ENCODE data around the gene SEC31B. TPM values are rescaled to one million over a fixed set of nuclear protein-coding genes. Genes with fewer than 3 reads are reported as not detected.
A peak's percentile ranks its signal among the peaks of the same experiment; 100 is the strongest.

SEC31B gene
- total RNA-seq, 5 donors from 2014 or later (not counting 1 experiment from before 2014, with no cell fraction given): 47.6 to 80.6 (median 50.2) TPM

GRCh38 chr10:100531761-100532160, 12.1 kb upstream of the SEC31B start:
- Histone ChIP-seq H3K4me3 (ENCODE audit: control insufficient read depth in 1 of 2, extremely low read depth in 1 of 2, low read length in 1 of 2) (no peak overlapping the region), H3K9me3 (no peaks in the 10 kb centered on the region), H3K27me3 (replicated peaks in 1 of 2; ENCODE audit: control insufficient read depth in 2 of 2, extremely low read depth in 1 of 2, insufficient read depth in 2 of 2, low read length in 1 of 2) (no peaks in the 10 kb centered on the region), H3K27ac (ENCODE audit: low read length) (no peak overlapping the region), H3K4me1 (ENCODE audit: control insufficient read depth in 1 of 2, extremely low read depth in 1 of 2, insufficient read depth in 2 of 2, low read length in 2 of 2) (peaks cover 30 to 41% of the 10 kb centered on the region in 2 experiments), H3K36me3 (ENCODE audit: control insufficient read depth in 2 of 2, extremely low read depth in 1 of 2, insufficient read depth in 1 of 2, low read length in 1 of 2) (peaks cover 0 to 5% of the 10 kb centered on the region in 2 donors)
- CTCF ChIA-PET: no interaction called here
- peaks cover 3% of the 10 kb centered on the region for H3K36me3 Mint-ChIP-seq
- peaks cover 22 to 31% (median 23%) of the 10 kb centered on the region in 3 donors for H3K4me1 Mint-ChIP-seq
- DNase-seq (no peak), ATAC-seq (replicated peaks in 1 of 4) (no peak)
- H3K27ac Mint-ChIP-seq: no peak overlapping the region
- H3K4me3 Mint-ChIP-seq: no peak overlapping the region
- no peaks in the 10 kb centered on the region for H3K27me3 Mint-ChIP-seq
- POLR2A ChIA-PET: no interaction called here
- no peaks in the 10 kb centered on the region for H3K9me3 Mint-ChIP-seq

GRCh38 chr10:100529475-100530298, 10.0 kb upstream of the SEC31B start, which contains the start of gene NDUFB8:
TSS of gene NDUFB8 (minus strand) at chr10:100529871. CDS start at chr10:100529851, 20 bp downstream.
- POLR2A ChIA-PET: interaction anchor here in 1 of 2 donors (0.7 kb wide), 1 partner anchor 19 kb away, joined by 3 read pairs; no protein-coding TSS in a partner anchor

GRCh38 chr10:100528921-100529474, 9.3 kb upstream of the SEC31B start:
- Mint-ChIP-seq H3K4me3 (peak overlapping the region; percentile 87 to 100 (median 99)), H3K9me3 (no peaks in the 10 kb centered on the region), H3K4me1 (peaks cover 33 to 44% (median 37%) of the 10 kb centered on the region in 3 donors), H3K36me3 (peaks cover 23% of the 10 kb centered on the region), H3K27ac (peak overlapping the region; percentile 99), H3K27me3 (no peaks in the 10 kb centered on the region)
- POLR2A ChIA-PET: no interaction called here
- peak; percentile 4 to 38 (median 32) for ATAC-seq (replicated peaks in 1 of 4)
- CTCF ChIA-PET: interaction anchor here in 1 of 2 donors (0.6 to 3.1 kb wide), 3 partner anchors 10 to 47 kb away, joined by 3 to 13 read pairs (median 4); no protein-coding TSS in a partner anchor
- under 1% methylated on average over 18 of the region's 18 CpGs for whole genome bisulfite sequencing (ENCODE audit: insufficient coverage)
- peaks cover 16 to 27% of the 10 kb centered on the region in 2 experiments for H3K4me1 ChIP-seq (ENCODE audit: control insufficient read depth in 1 of 2, extremely low read depth in 1 of 2, insufficient read depth in 2 of 2, low read length in 2 of 2)
- H3K27me3 ChIP-seq (replicated peaks in 1 of 2; ENCODE audit: control insufficient read depth in 2 of 2, extremely low read depth in 1 of 2, insufficient read depth in 2 of 2, low read length in 1 of 2): no peaks in the 10 kb centered on the region
- peak overlapping the region; percentile 70 for H3K27ac ChIP-seq (ENCODE audit: low read length)
- H3K9me3 ChIP-seq: no peaks in the 10 kb centered on the region
- H3K4me3 ChIP-seq (ENCODE audit: control insufficient read depth in 1 of 2, extremely low read depth in 1 of 2, low read length in 1 of 2): peak overlapping the region; percentile 90 to 95
- no peak for DNase-seq
- peaks cover 0 to 32% of the 10 kb centered on the region in 2 donors for H3K36me3 ChIP-seq (ENCODE audit: control insufficient read depth in 2 of 2, extremely low read depth in 1 of 2, insufficient read depth in 1 of 2, low read length in 1 of 2)

More at GRCh38 chr10:100529475-100530298, 10.0 kb upstream of the SEC31B start, which contains the start of gene NDUFB8:
- peak within 1 kb of the TSS; percentile 90 to 95 for H3K4me3 ChIP-seq (ENCODE audit: control insufficient read depth in 1 of 2, extremely low read depth in 1 of 2, low read length in 1 of 2)
- no peaks in the 10 kb centered on the region for H3K9me3 ChIP-seq
- DNase-seq: peak; percentile 73 to 91 (median 83)
- H3K36me3 ChIP-seq (ENCODE audit: control insufficient read depth in 2 of 2, extremely low read depth in 1 of 2, insufficient read depth in 1 of 2, low read length in 1 of 2): peaks cover 0 to 25% of the 10 kb centered on the region in 2 donors
- H3K4me1 Mint-ChIP-seq: peaks cover 31 to 43% (median 37%) of the 10 kb centered on the region in 3 donors
- no peaks in the 10 kb centered on the region for H3K27me3 Mint-ChIP-seq
- peaks cover 16 to 27% of the 10 kb centered on the region in 2 experiments for H3K4me1 ChIP-seq (ENCODE audit: control insufficient read depth in 1 of 2, extremely low read depth in 1 of 2, insufficient read depth in 2 of 2, low read length in 2 of 2)
- under 1% methylated on average over 42 of the region's 43 CpGs for WGBS (ENCODE audit: insufficient coverage)
- H3K4me3 Mint-ChIP-seq: peak within 1 kb of the TSS; percentile 87 to 100 (median 99)
- H3K36me3 Mint-ChIP-seq: peaks cover 21% of the 10 kb centered on the region
- CTCF ChIA-PET: interaction anchor here in 1 of 2 donors (0.6 to 3.1 kb wide), 7 partner anchors 11 to 97 kb away, joined by 3 to 13 read pairs (median 4); no protein-coding TSS in a partner anchor
- ATAC-seq (replicated peaks in 1 of 4): peak; percentile 85 to 91 (median 88)
- H3K27ac Mint-ChIP-seq: peak within 1 kb of the TSS; percentile 99
- no peaks in the 10 kb centered on the region for H3K27me3 ChIP-seq (replicated peaks in 1 of 2; ENCODE audit: control insufficient read depth in 2 of 2, extremely low read depth in 1 of 2, insufficient read depth in 2 of 2, low read length in 1 of 2)
- H3K27ac ChIP-seq (ENCODE audit: low read length): peak within 1 kb of the TSS; percentile 70
- H3K9me3 Mint-ChIP-seq: no peaks in the 10 kb centered on the region

GRCh38 chr10:100528123-100528886, 8.6 kb upstream of the SEC31B start:
- H3K9me3 ChIP-seq: no peaks in the 10 kb centered on the region
- H3K4me1 Mint-ChIP-seq: peaks cover 34 to 44% (median 37%) of the 10 kb centered on the region in 3 donors
- no peaks in the 10 kb centered on the region for H3K9me3 Mint-ChIP-seq
- peak overlapping the region; percentile 87 to 100 (median 99) for H3K4me3 Mint-ChIP-seq
- no peaks in the 10 kb centered on the region for H3K27me3 ChIP-seq (replicated peaks in 1 of 2; ENCODE audit: control insufficient read depth in 2 of 2, extremely low read depth in 1 of 2, insufficient read depth in 2 of 2, low read length in 1 of 2)
- peak overlapping the region; percentile 99 for H3K27ac Mint-ChIP-seq
- WGBS (ENCODE audit: insufficient coverage): 71% methylated on average over 1 of the region's 7 CpGs
- ATAC-seq (replicated peaks in 1 of 4): peak in 2 of 4 experiments; percentile 4 to 51
- peak overlapping the region; percentile 70 for H3K27ac ChIP-seq (ENCODE audit: low read length)
- peaks cover 16 to 27% of the 10 kb centered on the region in 2 experiments for H3K4me1 ChIP-seq (ENCODE audit: control insufficient read depth in 1 of 2, extremely low read depth in 1 of 2, insufficient read depth in 2 of 2, low read length in 2 of 2)
- H3K4me3 ChIP-seq (ENCODE audit: control insufficient read depth in 1 of 2, extremely low read depth in 1 of 2, low read length in 1 of 2): peak overlapping the region; percentile 90 to 95
- H3K36me3 Mint-ChIP-seq: peaks cover 29% of the 10 kb centered on the region
- ChIA-PET POLR2A (interaction anchor here in 1 of 2 donors (0.5 to 0.6 kb wide), 2 partner anchors 7 to 16 kb away, joined by 4 to 5 read pairs; partner anchors contain the start of gene HIF1AN), CTCF (interaction anchor here (0.5 to 3.7 kb wide), 6 partner anchors 8 to 46 kb away, joined by 3 to 20 read pairs (median 4); partner anchors contain the start of gene HIF1AN (in 2 of the 2))
- H3K27me3 Mint-ChIP-seq: no peaks in the 10 kb centered on the region
- peak in 1 of 35 experiments; percentile 56 for DNase-seq
- H3K36me3 ChIP-seq (ENCODE audit: control insufficient read depth in 2 of 2, extremely low read depth in 1 of 2, insufficient read depth in 1 of 2, low read length in 1 of 2): peaks cover 2 to 38% of the 10 kb centered on the region in 2 donors

GRCh38 chr10:100524638-100525037, 5.0 kb upstream of the SEC31B start:
- H3K4me3 ChIP-seq (ENCODE audit: control insufficient read depth in 1 of 2, extremely low read depth in 1 of 2, low read length in 1 of 2): no peak overlapping the region
- H3K4me3 Mint-ChIP-seq: no peak overlapping the region
- H3K27me3 Mint-ChIP-seq: no peaks in the 10 kb centered on the region
- CTCF ChIA-PET: interaction anchor here in 1 of 2 donors (0.5 to 3.7 kb wide), 3 partner anchors 11 to 514 kb away, joined by 3 to 20 read pairs (median 4); partner anchors contain the start of gene HIF1AN
- peaks cover 2 to 43% of the 10 kb centered on the region in 2 donors for H3K36me3 ChIP-seq (ENCODE audit: control insufficient read depth in 2 of 2, extremely low read depth in 1 of 2, insufficient read depth in 1 of 2, low read length in 1 of 2)
- H3K9me3 Mint-ChIP-seq: no peaks in the 10 kb centered on the region
- WGBS (ENCODE audit: insufficient coverage): 85% methylated on average over 2 of the region's 2 CpGs
- POLR2A ChIA-PET: no interaction called here
- H3K27ac Mint-ChIP-seq: peak overlapping the region in 1 of 2 donors; percentile 64
- H3K27me3 ChIP-seq (replicated peaks in 1 of 2; ENCODE audit: control insufficient read depth in 2 of 2, extremely low read depth in 1 of 2, insufficient read depth in 2 of 2, low read length in 1 of 2): no peaks in the 10 kb centered on the region
- H3K36me3 Mint-ChIP-seq: peaks cover 29% of the 10 kb centered on the region
- peaks cover 28 to 36% (median 29%) of the 10 kb centered on the region in 3 donors for H3K4me1 Mint-ChIP-seq
- H3K27ac ChIP-seq (ENCODE audit: low read length): no peak overlapping the region
- no peak for DNase-seq
- ATAC-seq (replicated peaks in 1 of 4): no peak
- no peaks in the 10 kb centered on the region for H3K9me3 ChIP-seq
- peaks cover 12 to 20% of the 10 kb centered on the region in 2 experiments for H3K4me1 ChIP-seq (ENCODE audit: control insufficient read depth in 1 of 2, extremely low read depth in 1 of 2, insufficient read depth in 2 of 2, low read length in 2 of 2)
